B cell (primary cell): ENCODE data around the gene AP4E1. TPM values are rescaled to one million over a fixed set of nuclear protein-coding genes. Genes with fewer than 3 reads are reported as not detected.

Source experiments
- ATAC-seq: fragments of 200-7000 bp; cut with Tn5 transposase; one replicate; pipeline ENCODE4 v1.10.0; 2021; ENCODE audit warnings: low read depth, mild to moderate bottlenecking, moderate number of reproducible peaks, moderate library complexity
- CTCF ChIA-PET: fragments of 350-600 bp; sonication (Branson Sonifier 250); formaldehyde crosslinking; loops from one replicate; lab custom pipeline; 2021; ENCODE audit warnings: antibody characterized with exemption, inconsistent platforms; lab: Charles Lee
- POLR2A ChIA-PET: fragments of 350-600 bp; sonication (Branson Sonifier 250); formaldehyde crosslinking; loops from one replicate; lab custom pipeline; 2021; ENCODE audit warnings: antibody characterized with exemption; lab: Charles Lee
- DNase-seq: peaks from one replicate; pipeline ENCODE4 v3.0.0; 2013
- H2AFZ ChIP-seq: 2 replicates; pipeline ENCODE4 v1.6.1; 2012; ENCODE audit warnings: mild to moderate bottlenecking, low read depth, low read length; ENCODE audit not compliant: insufficient read depth, poor library complexity, severe bottlenecking
- H3K27ac ChIP-seq, 2 donors: 1 replicate in 1 of 2; 2 replicates in 1 of 2; pipeline ENCODE4 v1.5.1; 2012 to 2013; ENCODE audit warnings: low read length in 2 of 2, mild to moderate bottlenecking in 2 of 2, moderate library complexity in 1 of 2
- H3K27me3 ChIP-seq, 4 experiments: fragments of 200-600 bp in 1 of 4; sonication (generic) in 1 of 4; replicated peaks in 1 of 4; 1 replicate in 2 of 4; 2 replicates in 2 of 4; pipeline versions ENCODE4 v1.6.1 to v1.7.0; 2013 to 2016; ENCODE audit warnings: low read length in 3 of 4, mild to moderate bottlenecking in 2 of 4, mixed read lengths in 1 of 4, moderate library complexity in 1 of 4; ENCODE audit not compliant: insufficient read depth in 4 of 4, control insufficient read depth in 3 of 4; ENCODE audit errors: control extremely low read depth in 1 of 4
- H3K36me3 ChIP-seq, 2 experiments: replicated peaks in 1 of 2; 1 replicate in 1 of 2; 2 replicates in 1 of 2; pipeline versions ENCODE4 v1.6.1 to v1.7.1; 2013; ENCODE audit warnings: low read length in 1 of 2; ENCODE audit not compliant: insufficient read depth in 2 of 2, control insufficient read depth in 1 of 2; ENCODE audit errors: control extremely low read depth in 1 of 2, extremely low read depth in 1 of 2
- H3K4me1 ChIP-seq, 2 donors: fragments of 200-600 bp in 1 of 2; sonication (generic) in 1 of 2; 1 replicate in 1 of 2; 2 replicates in 1 of 2; pipeline versions ENCODE4 v1.5.1 to v1.6.1; 2013 to 2017; ENCODE audit warnings: low read length in 2 of 2; ENCODE audit not compliant: control insufficient read depth in 2 of 2, insufficient read depth in 2 of 2
- H3K4me2 ChIP-seq: replicated peaks from 2 replicates; pipeline ENCODE3; 2012; ENCODE audit warnings: mild to moderate bottlenecking, low read depth, low read length; ENCODE audit not compliant: poor library complexity, severe bottlenecking
- H3K4me3 ChIP-seq, 5 experiments: fragments of 200-600 bp in 1 of 5; sonication (generic) in 1 of 5; 1 replicate in 3 of 5; 2 replicates in 2 of 5; pipeline versions ENCODE4 v1.5.1 to v1.7.0; 2011 to 2016; ENCODE audit warnings: low read length in 4 of 5, mild to moderate bottlenecking in 4 of 5, low read depth in 2 of 5, control low read depth in 1 of 5, moderate library complexity in 1 of 5; ENCODE audit not compliant: insufficient read depth in 1 of 5; ENCODE audit errors: control extremely low read depth in 1 of 5, extremely low read depth in 1 of 5
- H3K79me2 ChIP-seq: fragments of 200-600 bp; sonication (generic); one replicate; pipeline ENCODE4 v1.6.0; 2016; ENCODE audit warnings: low read length; ENCODE audit not compliant: control insufficient read depth, insufficient read depth
- H3K9ac ChIP-seq: fragments of 200-600 bp; sonication (generic); 2 replicates; pipeline ENCODE4 v1.6.1; 2017; ENCODE audit warnings: mild to moderate bottlenecking, low read length, moderate library complexity
- H3K9me3 ChIP-seq, 3 donors: one replicate each; pipeline versions ENCODE4 v1.6.1 to v1.7.1; 2013; ENCODE audit warnings: low read length in 2 of 3; ENCODE audit not compliant: control insufficient read depth in 2 of 3, insufficient read depth in 1 of 3; ENCODE audit errors: control extremely low read depth in 1 of 3
- H4K20me1 ChIP-seq: 2 replicates; pipeline ENCODE4 v1.6.0; 2012; ENCODE audit warnings: mild to moderate bottlenecking, low read length; ENCODE audit not compliant: insufficient read depth, control insufficient read depth, poor library complexity, severe bottlenecking
- H3K27ac Mint-ChIP-seq: one replicate; pipeline ENCODE4 v1.8.0; 2021; ENCODE audit warnings: mixed read lengths
- H3K27me3 Mint-ChIP-seq: one replicate; pipeline ENCODE4 v1.8.0; 2021; ENCODE audit warnings: mixed read lengths
- H3K4me1 Mint-ChIP-seq: one replicate; pipeline ENCODE4 v1.8.0; 2021; ENCODE audit warnings: mixed read lengths
- H3K4me3 Mint-ChIP-seq: one replicate; pipeline ENCODE4 v1.8.0; 2021; ENCODE audit warnings: mixed read lengths
- H3K9me3 Mint-ChIP-seq: one replicate; pipeline ENCODE4 v1.8.0; 2022; ENCODE audit warnings: mixed read lengths; ENCODE audit not compliant: insufficient read depth
- CTCF ChIP-seq: fragments of 200-600 bp; IDR thresholded peaks from one replicate; pipeline ENCODE4 v1.8.0; 2022; ENCODE audit warnings: antibody characterized with exemption, mild to moderate bottlenecking
- EZH2 ChIP-seq: IDR thresholded peaks from 2 replicates; pipeline ENCODE4 v1.6.1; 2012; ENCODE audit warnings: borderline replicate concordance, low read depth, mild to moderate bottlenecking, moderate library complexity, low read length; ENCODE audit not compliant: insufficient read depth, poor library complexity, severe bottlenecking
- WGBS: methylation state at CpG from one replicate; pipeline ENCODE4 v1.1.5; 2013; ENCODE audit warnings: missing lambda C conversion rate; ENCODE audit not compliant: insufficient coverage; 5-methylcytosine and 5-hydroxymethylcytosine counted together
- intact Hi-C: fragments of 100-400 bp; cut with micrococcal nuclease; formaldehyde crosslinking; loops from one replicate; pipeline ENCODE4 v1.10.0; 2022
- polyA plus RNA-seq: library from polyadenylated mRNA; depleted of rRNA; stranded (reverse); fragments of >200 nt; gene quantifications from 2 replicates; pipeline ENCODE4 v1.2.3, GENCODE V29; 2012
- total RNA-seq, 2 donors: library from RNA; stranded (reverse); fragments of 120-200 nt in 1 of 2; gene quantifications; 1 replicate in 1 of 2; 2 replicates in 1 of 2; pipeline versions ENCODE4 v1.2.3 to v1.2.4, GENCODE V29; 2013 to 2022

The AP4E1 gene
- total and polyA plus RNA-seq, 2 donors (not counting 1 experiment from before 2014, with no cell fraction given): 2.8 to 12.0 TPM

GRCh38 chr15:51022206-51022605 lies 113.7 kb downstream of the AP4E1 start:
- H3K27me3 Mint-ChIP-seq: no peaks in the 10 kb centered on the region
- CTCF ChIA-PET: interaction anchor here (0.7 kb wide), 2 partner anchors 81 to 537 kb away, joined by 3 read pairs; no protein-coding TSS in a partner anchor
- Histone ChIP-seq H2AFZ (no peak overlapping the region), H3K79me2 (no peaks in the 10 kb centered on the region), H3K4me2 (no peak overlapping the region), H3K36me3 (no peaks in the 10 kb centered on the region), H3K27me3 (no peaks in the 10 kb centered on the region), H3K9me3 (peaks cover 0 to 12% (median 4%) of the 10 kb centered on the region in 3 donors), H3K9ac (no peak overlapping the region), H4K20me1 (no peaks in the 10 kb centered on the region), H3K4me1 (no peaks in the 10 kb centered on the region), H3K4me3 (no peak overlapping the region), H3K27ac (no peak overlapping the region)
- POLR2A ChIA-PET: no interaction called here
- TF ChIP-seq EZH2: no peak
- no peak for TF ChIP-seq CTCF
- intact Hi-C loops: no loop called here
- ATAC-seq: no peak
- no peak overlapping the region for H3K27ac Mint-ChIP-seq
- H3K9me3 Mint-ChIP-seq: peaks cover 3% of the 10 kb centered on the region
- no peak overlapping the region for H3K4me3 Mint-ChIP-seq
- no peak for DNase-seq
- H3K4me1 Mint-ChIP-seq: no peaks in the 10 kb centered on the region

GRCh38 chr15:51023499-51023898 lies 115.0 kb downstream of the AP4E1 start:
- intact Hi-C loops: no loop called here
- Histone ChIP-seq H3K4me3 (no peak overlapping the region), H3K36me3 (no peaks in the 10 kb centered on the region), H3K9me3 (peaks cover 0 to 12% (median 4%) of the 10 kb centered on the region in 3 donors), H3K27ac (no peak overlapping the region), H3K9ac (no peak overlapping the region), H3K27me3 (no peaks in the 10 kb centered on the region), H3K4me2 (no peak overlapping the region), H3K79me2 (no peaks in the 10 kb centered on the region), H4K20me1 (no peaks in the 10 kb centered on the region), H3K4me1 (no peaks in the 10 kb centered on the region), H2AFZ (no peak overlapping the region)
- no peak for DNase-seq
- POLR2A ChIA-PET: no interaction called here
- 100% methylated on average over 1 of the region's 1 CpG for WGBS
- no peak overlapping the region for H3K27ac Mint-ChIP-seq
- peaks cover 3% of the 10 kb centered on the region for H3K9me3 Mint-ChIP-seq
- no peaks in the 10 kb centered on the region for H3K4me1 Mint-ChIP-seq
- H3K4me3 Mint-ChIP-seq: no peak overlapping the region
- no peak for ATAC-seq
- no peak for TF ChIP-seq CTCF
- TF ChIP-seq EZH2: no peak
- no peaks in the 10 kb centered on the region for H3K27me3 Mint-ChIP-seq
- CTCF ChIA-PET: no interaction called here
